ENCODE results near the gene SLC35E2B. TPM values are rescaled to one million over a fixed set of nuclear protein-coding genes. Genes with fewer than 3 reads are reported as not detected.

Gene SLC35E2B
- total RNA-seq, 2 donors from 2014 or later, result 30.6 to 56.7 TPM

DNA sequence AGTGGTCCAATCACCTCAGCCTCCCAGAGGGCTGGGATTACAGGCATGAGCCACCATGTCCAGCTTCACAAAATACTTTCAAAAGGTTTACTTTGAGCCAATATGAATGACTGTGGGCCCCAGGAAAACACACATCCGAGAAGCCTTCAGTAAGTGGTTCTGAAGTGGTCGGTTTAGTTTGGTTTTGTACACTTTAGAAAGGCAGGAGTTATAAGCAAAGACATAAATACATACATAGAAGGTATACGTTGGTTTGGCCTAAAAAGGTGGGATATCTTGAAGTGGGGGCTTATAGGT lies 80.5 kb downstream of the SLC35E2B start:
- TF ChIP-seq, protein P1, sequence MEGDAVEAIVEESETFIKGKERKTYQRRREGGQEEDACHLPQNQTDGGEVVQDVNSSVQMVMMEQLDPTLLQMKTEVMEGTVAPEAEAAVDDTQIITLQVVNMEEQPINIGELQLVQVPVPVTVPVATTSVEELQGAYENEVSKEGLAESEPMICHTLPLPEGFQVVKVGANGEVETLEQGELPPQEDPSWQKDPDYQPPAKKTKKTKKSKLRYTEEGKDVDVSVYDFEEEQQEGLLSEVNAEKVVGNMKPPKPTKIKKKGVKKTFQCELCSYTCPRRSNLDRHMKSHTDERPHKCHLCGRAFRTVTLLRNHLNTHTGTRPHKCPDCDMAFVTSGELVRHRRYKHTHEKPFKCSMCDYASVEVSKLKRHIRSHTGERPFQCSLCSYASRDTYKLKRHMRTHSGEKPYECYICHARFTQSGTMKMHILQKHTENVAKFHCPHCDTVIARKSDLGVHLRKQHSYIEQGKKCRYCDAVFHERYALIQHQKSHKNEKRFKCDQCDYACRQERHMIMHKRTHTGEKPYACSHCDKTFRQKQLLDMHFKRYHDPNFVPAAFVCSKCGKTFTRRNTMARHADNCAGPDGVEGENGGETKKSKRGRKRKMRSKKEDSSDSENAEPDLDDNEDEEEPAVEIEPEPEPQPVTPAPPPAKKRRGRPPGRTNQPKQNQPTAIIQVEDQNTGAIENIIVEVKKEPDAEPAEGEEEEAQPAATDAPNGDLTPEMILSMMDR (IDR thresholded peaks at IDR 0.05), result no peak
- TF ChIP-seq POLR2A (IDR thresholded peaks at IDR 0.05), result no peak
- ATAC-seq (no peak), DNase-seq (no peak)
- peaks cover 25% of the 10 kb centered on the region for H3K4me1 ChIP-seq
- H3K36me3 ChIP-seq (replicated peaks in 1 of 2; ENCODE audit: insufficient read depth in 1 of 2, low read depth in 2 of 2), result no peaks in the 10 kb centered on the region
- 84 to 85% methylated on average over 3 of the region's 3 CpGs for WGBS, 2 donors
- H3K9me3 ChIP-seq, result no peaks in the 10 kb centered on the region
- intact Hi-C loops (cut with DNase I), result no loop called here
- peak overlapping the region in 1 of 4 donors; percentile 4 for H3K27ac ChIP-seq
- H3K27me3 ChIP-seq, result no peaks in the 10 kb centered on the region
- H3K4me3 ChIP-seq, result no peak overlapping the region

DNA sequence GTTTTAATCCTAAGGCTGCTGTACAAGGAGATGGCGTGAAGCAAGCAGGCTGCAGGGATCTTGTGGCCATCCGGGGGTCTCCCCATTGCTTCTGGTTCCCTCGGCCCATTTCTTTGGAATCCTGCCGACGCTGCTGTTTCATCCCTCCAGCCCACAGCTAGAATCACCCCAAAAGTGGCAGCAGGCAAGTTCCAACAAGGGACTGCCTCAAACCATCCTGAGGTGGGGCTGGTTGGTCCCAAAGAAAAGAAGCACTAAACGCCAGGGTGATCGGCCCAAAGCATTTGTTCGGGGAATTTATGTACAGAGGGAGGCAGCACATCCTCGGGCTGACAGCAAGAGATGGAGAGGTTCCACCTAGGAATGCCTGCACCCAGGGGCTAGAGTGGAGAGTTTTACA lies 81.8 kb downstream of the SLC35E2B start:
- 77 to 79% methylated on average over 4 to 9 of the region's 9 CpGs for WGBS, 2 donors
- no peaks in the 10 kb centered on the region for H3K9me3 ChIP-seq
- ATAC-seq (no peak), DNase-seq (peak in 1 of 4 donors; percentile 6)
- H3K27me3 ChIP-seq, result no peaks in the 10 kb centered on the region
- TF ChIP-seq POLR2A (IDR thresholded peaks at IDR 0.05), result no peak
- TF ChIP-seq, protein P1 (IDR thresholded peaks at IDR 0.05), result no peak
- peak overlapping the region in 1 of 4 donors; percentile 18 for H3K27ac ChIP-seq
- intact Hi-C loops (cut with DNase I), result no loop called here
- no peaks in the 10 kb centered on the region for H3K36me3 ChIP-seq (replicated peaks in 1 of 2; ENCODE audit: insufficient read depth in 1 of 2, low read depth in 2 of 2)
- H3K4me3 ChIP-seq, result no peak overlapping the region
- peaks cover 17% of the 10 kb centered on the region for H3K4me1 ChIP-seq

DNA sequence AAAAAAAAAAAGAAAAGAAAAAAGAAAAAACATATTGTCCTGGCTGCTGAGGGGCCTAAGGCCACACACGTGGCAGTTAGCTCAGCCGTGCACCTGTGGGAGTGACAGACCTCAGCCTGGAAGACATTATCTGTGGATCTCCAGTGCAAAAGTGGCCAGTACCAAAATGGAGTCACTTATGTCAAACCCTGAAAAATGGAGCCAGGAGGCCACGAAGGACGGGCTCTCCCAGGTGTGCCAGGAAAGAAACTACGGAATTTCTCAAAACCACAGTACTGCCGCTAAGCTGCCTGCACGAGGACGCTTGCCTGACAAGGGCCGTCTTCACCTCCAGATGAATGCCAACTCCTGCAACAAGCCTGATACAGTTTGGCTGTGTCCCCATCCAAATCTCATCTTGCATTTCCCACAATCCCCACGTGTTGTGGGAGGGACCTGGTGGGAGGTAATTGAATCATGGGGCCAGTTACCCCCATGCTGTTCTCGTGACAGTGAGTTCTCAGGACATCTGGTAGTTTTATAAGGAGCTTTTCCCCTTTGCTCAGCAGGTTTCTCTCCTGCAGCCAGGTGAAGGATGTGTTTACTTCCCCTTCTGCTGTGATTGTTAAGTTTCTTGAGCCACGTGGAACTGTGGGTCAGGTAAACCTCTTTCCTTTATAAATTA lies 82.6 kb downstream of the SLC35E2B start:
- intact Hi-C loops (cut with DNase I), result no loop called here
- Histone ChIP-seq H3K4me3 (no peak overlapping the region), H3K27me3 (no peaks in the 10 kb centered on the region), H3K27ac (no peak overlapping the region), H3K4me1 (peaks cover 17% of the 10 kb centered on the region), H3K9me3 (no peaks in the 10 kb centered on the region), H3K36me3 (replicated peaks in 1 of 2; ENCODE audit: insufficient read depth in 1 of 2, low read depth in 2 of 2) (no peaks in the 10 kb centered on the region)
- DNase-seq (no peak), ATAC-seq (no peak)
- no peak for TF ChIP-seq POLR2A (IDR thresholded peaks at IDR 0.05)
- TF ChIP-seq, protein P1 (IDR thresholded peaks at IDR 0.05), result no peak
- 71 to 76% methylated on average over 12 of the region's 12 CpGs for WGBS, 2 donors

Other genes with a start within 250 kb of the SLC35E2B start
- 1 to 10 TPM; 1.6 to 2.3 TPM for gene ATAD3C, start 243.1 kb downstream of the SLC35E2B start, total RNA-seq
- gene ATAD3B, start 221.0 kb downstream of the SLC35E2B start, total RNA-seq, result 10 to 100 TPM; 16.6 to 37.2 TPM
- 10 to 100 TPM; 15.8 to 20.8 TPM for gene ATAD3A, start 180.6 kb downstream of the SLC35E2B start, total RNA-seq
- gene TMEM240, start 152.2 kb downstream of the SLC35E2B start, total RNA-seq, result 1 to 10 TPM; 1.0 to 3.6 TPM
- gene SSU72, start 117.9 kb downstream of the SLC35E2B start, total RNA-seq, result 100 to 1,000 TPM in 1 of 2 donors, 10 to 100 TPM in 1; 82.1 to 113 TPM
- gene FNDC10, start 92.7 kb downstream of the SLC35E2B start, total RNA-seq, result 1 to 10 TPM; 1.3 to 2.3 TPM
- gene MIB2, start 77.3 kb downstream of the SLC35E2B start, total RNA-seq, result 100 to 1,000 TPM in 1 of 2 donors, 10 to 100 TPM in 1; 57.6 to 101 TPM
- 1 to 10 TPM in 1 of 2 donors, under 1 TPM in 1; 0.99 to 1.8 TPM for gene MMP23B, start 60.6 kb downstream of the SLC35E2B start, total RNA-seq
- gene CDK11B, start 33.8 kb downstream of the SLC35E2B start, total RNA-seq, result 10 to 100 TPM; 14.5 to 45.5 TPM
- gene CDK11A, start 31.6 kb upstream of the SLC35E2B start, total RNA-seq, result 10 to 100 TPM; 35.8 to 38.9 TPM
- 10 to 100 TPM; 51.7 to 56.3 TPM for gene NADK, start 85.7 kb upstream of the SLC35E2B start, total RNA-seq
- 10 to 100 TPM; 71.3 to 79.1 TPM for gene GNB1, start 198.3 kb upstream of the SLC35E2B start, total RNA-seq
- 1 to 10 TPM; 1.0 to 4.3 TPM for gene CALML6, start 222.5 kb upstream of the SLC35E2B start, total RNA-seq
- 100 to 1,000 TPM in 1 of 2 donors, 10 to 100 TPM in 1; 65.6 to 107 TPM for gene TMEM52, start 226.5 kb upstream of the SLC35E2B start, total RNA-seq

All from body of pancreas (tissue), 4 donors.